Measurements from ENCODE around the gene PTH2. TPM values are rescaled to one million over a fixed set of nuclear protein-coding genes. Genes with fewer than 3 reads are reported as not detected.

Gene PTH2
- total and polyA plus RNA-seq, 2 donors from 2014 or later, result not detected

DNA sequence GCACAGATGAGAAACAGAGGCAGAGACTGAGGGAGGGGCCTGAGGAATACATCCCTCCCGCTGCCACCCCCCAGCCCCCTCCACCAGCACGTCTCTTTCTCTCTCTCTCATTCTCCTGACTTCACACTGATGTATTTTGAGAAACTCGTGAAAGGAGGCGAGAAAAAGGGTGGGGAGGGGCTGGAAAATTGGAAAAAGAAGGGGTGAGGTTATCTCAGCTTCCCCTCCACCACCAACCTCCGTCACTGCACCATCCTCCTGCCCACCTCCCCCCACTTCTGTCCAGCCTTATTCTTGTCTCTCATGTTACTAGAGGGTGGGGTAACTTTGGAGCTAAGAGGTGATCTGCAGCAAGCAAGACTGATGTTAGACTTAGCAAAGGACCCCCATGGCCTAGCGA lies 16.6 kb upstream of the PTH2 start:
- no peak overlapping the region for H3K27ac ChIP-seq (ENCODE audit: low read depth in 2 of 2, low read length in 2 of 2)
- TF ChIP-seq, protein P1, sequence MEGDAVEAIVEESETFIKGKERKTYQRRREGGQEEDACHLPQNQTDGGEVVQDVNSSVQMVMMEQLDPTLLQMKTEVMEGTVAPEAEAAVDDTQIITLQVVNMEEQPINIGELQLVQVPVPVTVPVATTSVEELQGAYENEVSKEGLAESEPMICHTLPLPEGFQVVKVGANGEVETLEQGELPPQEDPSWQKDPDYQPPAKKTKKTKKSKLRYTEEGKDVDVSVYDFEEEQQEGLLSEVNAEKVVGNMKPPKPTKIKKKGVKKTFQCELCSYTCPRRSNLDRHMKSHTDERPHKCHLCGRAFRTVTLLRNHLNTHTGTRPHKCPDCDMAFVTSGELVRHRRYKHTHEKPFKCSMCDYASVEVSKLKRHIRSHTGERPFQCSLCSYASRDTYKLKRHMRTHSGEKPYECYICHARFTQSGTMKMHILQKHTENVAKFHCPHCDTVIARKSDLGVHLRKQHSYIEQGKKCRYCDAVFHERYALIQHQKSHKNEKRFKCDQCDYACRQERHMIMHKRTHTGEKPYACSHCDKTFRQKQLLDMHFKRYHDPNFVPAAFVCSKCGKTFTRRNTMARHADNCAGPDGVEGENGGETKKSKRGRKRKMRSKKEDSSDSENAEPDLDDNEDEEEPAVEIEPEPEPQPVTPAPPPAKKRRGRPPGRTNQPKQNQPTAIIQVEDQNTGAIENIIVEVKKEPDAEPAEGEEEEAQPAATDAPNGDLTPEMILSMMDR (IDR thresholded peaks at IDR 0.05; ENCODE audit: borderline replicate concordance, extremely low read depth, insufficient read depth), result no peak
- DNase-seq (no peak), FAIRE-seq (no peak)
- H3K27me3 ChIP-seq (ENCODE audit: control insufficient read depth, insufficient read depth, low read length), result peaks cover 55% of the 10 kb centered on the region
- intact Hi-C loops (cut with DNase I), result loop anchor here (10.0 kb wide), 2 partner anchors 45 to 215 kb away; no protein-coding TSS in a partner anchor
- H3K9ac ChIP-seq (ENCODE audit: low read length in 3 of 3), result no peak overlapping the region
- H3K4me3 ChIP-seq (ENCODE audit: low read length in 3 of 3), result no peak overlapping the region
- peaks cover 0 to 2% (median 0%) of the 10 kb centered on the region in 3 donors for H3K4me1 ChIP-seq (ENCODE audit: control insufficient read depth in 2 of 3, insufficient read depth in 2 of 3, low read depth in 1 of 3, low read length in 3 of 3)
- H3K9me3 ChIP-seq (ENCODE audit: control insufficient read depth in 2 of 3, insufficient read depth in 1 of 3, low read length in 3 of 3), result no peaks in the 10 kb centered on the region
- no peaks in the 10 kb centered on the region for H3K36me3 ChIP-seq (ENCODE audit: control insufficient read depth in 2 of 3, insufficient read depth in 3 of 3, low read length in 3 of 3)

DNA sequence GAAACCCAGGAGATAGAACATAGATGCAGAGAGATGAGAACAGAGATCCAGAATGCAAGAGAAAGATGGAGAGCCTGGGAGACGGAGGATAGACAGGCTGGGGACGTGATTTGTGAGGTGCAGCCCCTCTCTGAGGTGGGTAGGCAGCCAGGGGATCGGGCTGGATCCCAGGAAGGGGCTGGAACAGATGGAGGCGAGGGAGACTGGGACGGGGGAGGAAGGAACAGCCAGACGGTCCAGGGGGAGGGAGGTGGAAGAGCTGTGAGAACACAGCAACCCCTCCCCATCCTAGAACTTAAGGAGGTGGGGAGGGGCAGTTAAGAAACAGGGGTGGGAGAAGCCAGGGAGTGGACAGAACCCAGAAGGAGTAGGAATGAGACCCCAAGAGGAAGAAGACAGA lies 15.0 kb upstream of the PTH2 start:
- Histone ChIP-seq H3K9ac (ENCODE audit: low read length in 3 of 3) (no peak overlapping the region), H3K4me1 (ENCODE audit: control insufficient read depth in 2 of 3, insufficient read depth in 2 of 3, low read depth in 1 of 3, low read length in 3 of 3) (no peaks in the 10 kb centered on the region), H3K36me3 (ENCODE audit: control insufficient read depth in 2 of 3, insufficient read depth in 3 of 3, low read length in 3 of 3) (no peaks in the 10 kb centered on the region), H3K27me3 (ENCODE audit: control insufficient read depth, insufficient read depth, low read length) (peaks cover 62% of the 10 kb centered on the region), H3K9me3 (ENCODE audit: control insufficient read depth in 2 of 3, insufficient read depth in 1 of 3, low read length in 3 of 3) (no peaks in the 10 kb centered on the region), H3K4me3 (ENCODE audit: low read length in 3 of 3) (no peak overlapping the region), H3K27ac (ENCODE audit: low read depth in 2 of 2, low read length in 2 of 2) (no peak overlapping the region)
- TF ChIP-seq, protein P1 (IDR thresholded peaks at IDR 0.05; ENCODE audit: borderline replicate concordance, extremely low read depth, insufficient read depth), result no peak
- no peak for FAIRE-seq
- DNase-seq, result no peak
- intact Hi-C loops (cut with DNase I), result loop anchor here (10.0 kb wide), 1 partner anchor 213 kb away; no protein-coding TSS in a partner anchor

DNA sequence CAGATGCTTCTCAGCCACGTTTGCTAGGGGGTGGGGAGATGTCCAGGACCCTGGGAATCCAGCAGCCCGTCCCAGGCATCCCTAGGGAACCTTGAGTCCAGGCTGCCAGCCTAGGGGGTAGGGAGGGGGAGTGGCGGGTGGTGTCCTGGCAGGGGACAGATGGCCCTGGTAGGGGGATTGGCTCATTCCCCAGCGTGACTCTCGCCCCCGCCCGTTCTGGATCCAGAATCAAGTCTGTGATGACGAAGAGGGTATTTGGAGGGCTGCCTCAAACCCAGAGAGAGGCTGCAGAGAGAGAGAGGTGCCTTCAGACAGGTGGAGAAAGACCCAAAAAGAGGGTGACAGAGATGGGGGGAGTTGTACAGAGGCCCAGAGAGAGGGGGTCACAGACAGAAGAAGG lies 14.0 kb upstream of the PTH2 start:
- H3K27ac ChIP-seq (ENCODE audit: low read depth in 2 of 2, low read length in 2 of 2), result no peak overlapping the region
- no peak overlapping the region for H3K4me3 ChIP-seq (ENCODE audit: low read length in 3 of 3)
- no peak overlapping the region for H3K9ac ChIP-seq (ENCODE audit: low read length in 3 of 3)
- TF ChIP-seq, protein P1 (IDR thresholded peaks at IDR 0.05; ENCODE audit: borderline replicate concordance, extremely low read depth, insufficient read depth), result no peak
- H3K4me1 ChIP-seq (ENCODE audit: control insufficient read depth in 2 of 3, insufficient read depth in 2 of 3, low read depth in 1 of 3, low read length in 3 of 3), result no peaks in the 10 kb centered on the region
- intact Hi-C loops (cut with DNase I), result loop anchor here (10.0 kb wide), 1 partner anchor 212 kb away; no protein-coding TSS in a partner anchor
- DNase-seq (no peak), FAIRE-seq (no peak)
- no peaks in the 10 kb centered on the region for H3K9me3 ChIP-seq (ENCODE audit: control insufficient read depth in 2 of 3, insufficient read depth in 1 of 3, low read length in 3 of 3)
- no peaks in the 10 kb centered on the region for H3K36me3 ChIP-seq (ENCODE audit: control insufficient read depth in 2 of 3, insufficient read depth in 3 of 3, low read length in 3 of 3)
- H3K27me3 ChIP-seq (ENCODE audit: control insufficient read depth, insufficient read depth, low read length), result peaks cover 63% of the 10 kb centered on the region
